PFSK-1 (cell line): ENCODE results near the gene C16orf92.
A peak's percentile ranks its signal among the peaks of the same experiment; 100 is the strongest.

ENCODE experiments used
- POLR2AphosphoS5 ChIP-seq: IDR thresholded peaks from 2 replicates; pipeline ENCODE4 v1.6.1; 2012; ENCODE audit warnings: low read depth, mild to moderate bottlenecking, control low read depth, low read length, moderate library complexity
- REST ChIP-seq, 2 experiments: IDR thresholded peaks; 2 replicates each; pipeline versions ENCODE4 v1.6.1 to v1.8.0; 2011 to 2012; ENCODE audit warnings: low read depth in 2 of 2, low read length in 2 of 2, control low read depth in 1 of 2, inconsistent platforms in 1 of 2, mild to moderate bottlenecking in 1 of 2, moderate library complexity in 1 of 2; ENCODE audit not compliant: insufficient read depth in 1 of 2
- SIN3A ChIP-seq: IDR thresholded peaks from 2 replicates; pipeline ENCODE4 v1.6.1; 2012; ENCODE audit warnings: mild to moderate bottlenecking, low read length, moderate library complexity, borderline replicate concordance; ENCODE audit not compliant: insufficient read depth
- TAF1 ChIP-seq: IDR thresholded peaks from 2 replicates; pipeline ENCODE4 v1.6.1; 2012; ENCODE audit warnings: low read length, control low read depth, borderline replicate concordance; ENCODE audit not compliant: insufficient read depth

- TF ChIP-seq TAF1 (peak; percentile 84; the same call in 1 of the 2 replicates), POLR2AphosphoS5 (no peak; the same call in 1 of the 2 replicates), REST (IDR thresholded peaks at IDR 0.05; ENCODE audit: insufficient read depth in 1 of 2, low read depth in 2 of 2, low read length in 2 of 2) (peak in 1 of 2 experiments; percentile 8; a peak in 1 of 4 replicates), SIN3A (no peak)
Observed at GRCh38 chr16:29995911-29996765, 26.9 kb upstream of the C16orf92 start, which contains the start of gene INO80E.
